PC-9 (cell line): ENCODE results near the gene NAA20. TPM values are rescaled to one million over a fixed set of nuclear protein-coding genes. Genes with fewer than 3 reads are reported as not detected.
A peak's percentile ranks its signal among the peaks of the same experiment; 100 is the strongest.

Experiments
- BruUV-seq: library from RNA; stranded (reverse); fragments of 400-500 nt; replicated peaks from 2 replicates; lab custom pipeline; 2021; lab: Mats Ljungman, UMichigan
- CTCF ChIA-PET: fragments of 300-600 bp; sonication (Branson Sonifier 250); formaldehyde crosslinking; loops from one replicate; lab custom pipeline; 2022; ENCODE audit warnings: antibody characterized with exemption; lab: Charles Lee
- POLR2A ChIA-PET: fragments of 300-600 bp; sonication (Branson Sonifier 250); formaldehyde crosslinking; loops from one replicate; lab custom pipeline; 2022; ENCODE audit warnings: antibody characterized with exemption; ENCODE audit not compliant: unreplicated experiment; lab: Charles Lee
- DNase-seq, 2 experiments: peaks; one replicate each; pipeline versions ENCODE4 v3.0.0 to v3.0.0-alpha.2; 2015 to 2022; ENCODE audit warnings: mixed read lengths in 1 of 2
- H2AFZ ChIP-seq: fragments of 200-600 bp; sonication (generic); 2 replicates; pipeline ENCODE4 v1.8.1; 2017; ENCODE audit warnings: antibody characterized with exemption
- H3F3A ChIP-seq: fragments of 200-600 bp; sonication (generic); 2 replicates; pipeline ENCODE4 v1.8.1; 2017; ENCODE audit warnings: antibody characterized with exemption, mild to moderate bottlenecking, low read depth; ENCODE audit not compliant: insufficient read depth
- H3K27ac ChIP-seq: fragments of 200-600 bp; sonication (generic); 2 replicates; pipeline ENCODE4 v1.6.1; 2016; ENCODE audit warnings: mixed run types
- H3K27me3 ChIP-seq: fragments of 200-600 bp; sonication (generic); 2 replicates; pipeline ENCODE4 v1.6.1; 2016; ENCODE audit warnings: low read depth, mixed run types; ENCODE audit not compliant: insufficient read depth
- H3K36me3 ChIP-seq: fragments of 200-600 bp; sonication (generic); 2 replicates; pipeline ENCODE4 v1.6.1; 2016; ENCODE audit warnings: low read depth, mixed run types
- H3K4me1 ChIP-seq: fragments of 200-600 bp; sonication (generic); replicated peaks from 2 replicates; pipeline ENCODE4 v1.6.1; 2016; ENCODE audit warnings: mixed run types; ENCODE audit not compliant: insufficient read depth
- H3K4me2 ChIP-seq: fragments of 200-600 bp; sonication (generic); 2 replicates; pipeline ENCODE4 v1.6.1; 2017; ENCODE audit warnings: mixed run types
- H3K4me3 ChIP-seq: fragments of 200-600 bp; sonication (generic); 2 replicates; pipeline ENCODE4 v1.6.1; 2016; ENCODE audit warnings: mixed run types
- H3K79me2 ChIP-seq: fragments of 200-600 bp; sonication (generic); 2 replicates; pipeline ENCODE4 v1.6.1; 2017; ENCODE audit warnings: low read depth, mixed run types
- H3K9me2 ChIP-seq: fragments of 200-600 bp; sonication (generic); 2 replicates; pipeline ENCODE4 v1.8.1; 2017; ENCODE audit warnings: mild to moderate bottlenecking; ENCODE audit not compliant: insufficient read depth
- H3K9me3 ChIP-seq: fragments of 200-600 bp; sonication (generic); 2 replicates; pipeline ENCODE4 v1.8.1; 2016; ENCODE audit warnings: low read depth; ENCODE audit not compliant: insufficient read depth
- H4K20me1 ChIP-seq: fragments of 200-600 bp; sonication (generic); 2 replicates; pipeline ENCODE4 v1.8.1; 2017; ENCODE audit not compliant: insufficient read depth
- EZH2 ChIP-seq: fragments of 200-600 bp; sonication (generic); IDR thresholded peaks from 2 replicates; pipeline ENCODE4 v1.8.0; 2017; ENCODE audit warnings: antibody characterized with exemption, low read depth
- intact Hi-C: fragments of 100-400 bp; cut with micrococcal nuclease; formaldehyde crosslinking; loops from one replicate; pipeline ENCODE4 v1.10.0; 2022; ENCODE audit not compliant: unreplicated experiment
- total RNA-seq: library from RNA; stranded (reverse); gene quantifications from 2 replicates; pipeline ENCODE4 v1.2.3, GENCODE V29; 2021
- TF ChIP-seq, protein P1 (sequence below): fragments of 200-600 bp; sonication (generic); conservative IDR thresholded peaks from 2 replicates; pipeline ENCODE4 v1.6.1; 2017; ENCODE audit warnings: mixed run types, antibody characterized with exemption, mild to moderate bottlenecking, moderate library complexity

Gene NAA20
- total RNA-seq, 1 experiment from 2014 or later, result 167 TPM

DNA sequence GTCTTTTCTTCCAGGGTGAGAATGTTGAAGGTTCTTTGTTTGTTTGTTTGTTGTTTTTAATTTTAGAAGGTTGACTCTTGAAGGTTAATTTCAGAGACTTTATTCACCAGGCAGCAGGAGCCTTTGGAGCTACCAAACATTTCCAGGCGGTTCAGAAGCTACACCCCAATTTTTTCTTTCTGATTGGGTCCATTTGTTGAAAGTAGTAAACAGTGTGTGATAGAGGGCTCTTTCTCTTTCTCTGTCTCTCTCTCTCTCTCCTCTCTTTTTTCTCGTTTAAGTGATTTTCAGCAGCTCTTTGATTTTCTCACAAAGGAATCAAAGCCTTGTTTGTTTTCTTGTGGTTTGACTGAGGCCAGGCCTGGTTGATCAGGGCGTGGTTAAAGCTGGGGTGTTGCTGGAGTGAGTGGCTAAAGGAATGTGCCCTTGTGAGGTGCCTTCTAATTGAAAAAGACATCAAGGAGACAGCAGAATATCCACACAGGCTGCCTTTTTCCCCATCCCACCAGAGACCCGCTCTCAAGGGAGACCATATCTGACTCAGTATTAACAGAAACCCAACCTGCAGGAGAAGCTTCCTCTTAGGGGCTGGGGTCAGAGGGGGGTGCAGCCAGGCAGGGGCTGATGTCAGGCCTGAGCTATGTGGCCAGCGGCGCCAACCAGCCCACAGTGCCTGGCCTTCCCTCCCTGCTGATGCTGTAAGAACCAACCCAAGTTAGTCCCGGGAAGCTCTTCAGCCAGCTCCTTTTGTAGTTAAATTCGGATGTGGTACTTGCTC, 40.4 kb upstream of the NAA20 start:
- Histone ChIP-seq H4K20me1 (no peaks in the 10 kb centered on the region), H3K9me3 (no peaks in the 10 kb centered on the region), H3K27ac (peak overlapping the region; percentile 95), H3K27me3 (no peaks in the 10 kb centered on the region), H3F3A (peaks cover 63% of the 10 kb centered on the region), H3K79me2 (peaks cover 65% of the 10 kb centered on the region), H3K9me2 (no peaks in the 10 kb centered on the region), H3K4me1 (peaks cover 59% of the 10 kb centered on the region), H3K4me3 (peak overlapping the region; percentile 93), H2AFZ (0 out of 2 replicates have a peak overlapping the region, but pooled peaks have one; percentile 34), H3K4me2 (peak overlapping the region; percentile 92), H3K36me3 (peaks cover 9% of the 10 kb centered on the region; the same call in 1 of the 2 replicates)
- TF ChIP-seq EZH2, result no peak
- TF ChIP-seq, protein P1, sequence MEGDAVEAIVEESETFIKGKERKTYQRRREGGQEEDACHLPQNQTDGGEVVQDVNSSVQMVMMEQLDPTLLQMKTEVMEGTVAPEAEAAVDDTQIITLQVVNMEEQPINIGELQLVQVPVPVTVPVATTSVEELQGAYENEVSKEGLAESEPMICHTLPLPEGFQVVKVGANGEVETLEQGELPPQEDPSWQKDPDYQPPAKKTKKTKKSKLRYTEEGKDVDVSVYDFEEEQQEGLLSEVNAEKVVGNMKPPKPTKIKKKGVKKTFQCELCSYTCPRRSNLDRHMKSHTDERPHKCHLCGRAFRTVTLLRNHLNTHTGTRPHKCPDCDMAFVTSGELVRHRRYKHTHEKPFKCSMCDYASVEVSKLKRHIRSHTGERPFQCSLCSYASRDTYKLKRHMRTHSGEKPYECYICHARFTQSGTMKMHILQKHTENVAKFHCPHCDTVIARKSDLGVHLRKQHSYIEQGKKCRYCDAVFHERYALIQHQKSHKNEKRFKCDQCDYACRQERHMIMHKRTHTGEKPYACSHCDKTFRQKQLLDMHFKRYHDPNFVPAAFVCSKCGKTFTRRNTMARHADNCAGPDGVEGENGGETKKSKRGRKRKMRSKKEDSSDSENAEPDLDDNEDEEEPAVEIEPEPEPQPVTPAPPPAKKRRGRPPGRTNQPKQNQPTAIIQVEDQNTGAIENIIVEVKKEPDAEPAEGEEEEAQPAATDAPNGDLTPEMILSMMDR, result no peak
- ChIA-PET POLR2A (interaction anchor here (0.5 to 1.4 kb wide), 15 partner anchors 13 to 1689 kb away, joined by 3 to 31 read pairs (median 6); no protein-coding TSS in a partner anchor), CTCF (interaction anchor here (0.9 to 1.6 kb wide), 4 partner anchors 17 to 149 kb away, joined by 3 to 7 read pairs (median 4); no protein-coding TSS in a partner anchor)
- peak; percentile 78 to 88 for DNase-seq
- TSS peak; percentile 90 for BruUV-seq
- intact Hi-C loops, result loop anchor here (2.0 kb wide), 2 partner anchors 42 to 218 kb away; partner anchors contain the start of gene RIN2

DNA sequence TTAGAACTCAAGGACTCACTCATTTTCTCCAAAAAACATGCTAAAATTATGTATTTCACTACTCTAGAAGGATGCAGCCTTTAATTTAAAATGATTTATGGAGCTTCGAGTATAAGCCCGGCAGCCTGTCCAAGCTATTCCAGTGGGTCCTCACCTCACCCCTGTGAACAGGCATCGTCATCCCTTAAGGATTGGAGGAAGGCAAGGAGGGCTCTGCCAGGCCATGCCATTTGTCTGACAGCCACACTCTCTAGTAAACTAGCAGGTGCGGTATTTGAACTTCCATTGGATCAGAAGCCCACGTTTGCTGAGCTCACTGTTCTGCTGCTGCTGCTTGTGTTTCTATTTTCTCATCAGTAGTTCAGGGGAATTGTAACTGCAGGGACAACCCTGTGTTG, 39.8 kb upstream of the NAA20 start:
- Histone ChIP-seq H3K4me1 (peaks cover 56% of the 10 kb centered on the region), H3K4me2 (peak overlapping the region; percentile 92), H3K27me3 (no peaks in the 10 kb centered on the region), H3K9me3 (no peaks in the 10 kb centered on the region), H3F3A (peaks cover 60% of the 10 kb centered on the region), H2AFZ (no peak overlapping the region), H3K4me3 (peak overlapping the region; percentile 93), H3K27ac (peak overlapping the region; percentile 95), H3K79me2 (peaks cover 71% of the 10 kb centered on the region), H3K36me3 (peaks cover 9% of the 10 kb centered on the region; the same call in 1 of the 2 replicates), H3K9me2 (no peaks in the 10 kb centered on the region), H4K20me1 (no peaks in the 10 kb centered on the region)
- POLR2A ChIA-PET, result interaction anchor here (0.5 to 1.4 kb wide), 14 partner anchors 13 to 1690 kb away, joined by 3 to 31 read pairs (median 6); no protein-coding TSS in a partner anchor
- CTCF ChIA-PET, result interaction anchor here (0.9 to 1.6 kb wide), 3 partner anchors 17 to 149 kb away, joined by 3 to 7 read pairs (median 4); no protein-coding TSS in a partner anchor
- TF ChIP-seq, protein P1, result no peak
- TF ChIP-seq EZH2, result no peak
- no peak for DNase-seq
- intact Hi-C loops, result loop anchor here (2.0 kb wide), 2 partner anchors 41 to 219 kb away; partner anchors contain the start of gene RIN2
- BruUV-seq, result TSS peak; percentile 27

DNA sequence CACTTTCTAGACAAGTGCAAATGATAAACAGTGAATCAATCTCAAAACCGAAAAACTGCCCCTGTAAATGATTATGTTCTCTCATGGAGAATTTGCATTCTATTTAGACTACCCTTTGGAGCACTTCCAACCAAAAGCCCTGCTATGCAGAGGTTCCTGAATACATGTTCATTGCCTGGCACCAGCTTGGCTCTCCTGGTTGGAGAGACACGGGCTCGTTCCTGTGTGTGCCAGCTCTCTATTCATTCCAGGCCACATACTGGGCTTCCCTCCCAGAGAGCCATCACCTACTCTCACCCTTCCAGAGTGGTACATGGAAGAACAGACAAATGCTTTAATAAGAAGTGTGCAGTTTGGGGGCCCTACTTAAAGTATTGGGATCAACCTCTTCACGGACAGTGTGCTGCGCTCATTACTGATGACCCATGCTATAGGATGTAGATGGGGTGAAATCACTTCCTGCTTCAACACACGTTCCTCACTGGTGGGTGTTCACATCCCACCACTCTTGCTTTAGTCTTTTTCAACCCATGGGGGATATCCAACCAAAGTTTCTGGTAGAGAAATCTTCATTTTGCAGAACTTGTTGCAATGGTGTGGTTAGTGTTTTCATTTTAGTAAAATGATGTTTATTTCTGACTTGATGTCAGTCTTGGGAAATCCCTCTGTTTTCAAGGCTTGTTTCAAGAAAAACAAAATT, 38.5 kb upstream of the NAA20 start:
- no peaks in the 10 kb centered on the region for H3K27me3 ChIP-seq
- TF ChIP-seq, protein P1, result no peak
- no peak for TF ChIP-seq EZH2
- peaks cover 84% of the 10 kb centered on the region for H3K79me2 ChIP-seq
- intact Hi-C loops, result no loop called here
- no peak for DNase-seq
- no TSS peak for BruUV-seq
- H3K4me1 ChIP-seq, result peaks cover 44% of the 10 kb centered on the region
- H3K9me3 ChIP-seq, result no peaks in the 10 kb centered on the region
- H4K20me1 ChIP-seq, result no peaks in the 10 kb centered on the region; the same call in 1 of the 2 replicates
- H3K4me2 ChIP-seq, result peak overlapping the region; percentile 92
- CTCF ChIA-PET, result no interaction called here
- H3K9me2 ChIP-seq, result no peaks in the 10 kb centered on the region
- H3K27ac ChIP-seq, result peak overlapping the region; percentile 95; the same call in 1 of the 2 replicates
- peaks cover 47% of the 10 kb centered on the region for H3F3A ChIP-seq
- H3K4me3 ChIP-seq, result peak overlapping the region; percentile 93
- POLR2A ChIA-PET, result interaction anchor here (0.6 to 0.7 kb wide), 2 partner anchors 39 to 175 kb away, joined by 3 to 6 read pairs; no protein-coding TSS in a partner anchor
- peaks cover 12% of the 10 kb centered on the region; the same call in 1 of the 2 replicates for H3K36me3 ChIP-seq
- no peak overlapping the region for H2AFZ ChIP-seq
